Measurements from ENCODE around the gene ZBTB20.

Gene ZBTB20

GRCh38 chr3:115019900-115020299 is 127.2 kb downstream of the ZBTB20 start:
- no peak for DNase-seq (ENCODE audit: low read depth in 2 of 2)

GRCh38 chr3:115018694-115019093 is 128.4 kb downstream of the ZBTB20 start:
- DNase-seq (ENCODE audit: low read depth in 2 of 2) = no peak

GRCh38 chr3:115007966-115008365 is 139.1 kb downstream of the ZBTB20 start:
- DNase-seq (ENCODE audit: low read depth in 2 of 2) = no peak

- no peak for DNase-seq (ENCODE audit: low read depth in 2 of 2)
Observed at GRCh38 chr3:115004201-115005140, 142.6 kb downstream of the ZBTB20 start.

GRCh38 chr3:114998971-114999579 is 148.0 kb downstream of the ZBTB20 start:
- DNase-seq (ENCODE audit: low read depth in 2 of 2) = no peak

- DNase-seq (ENCODE audit: low read depth in 2 of 2) = no peak
Observed at GRCh38 chr3:114994554-114995341, 152.3 kb downstream of the ZBTB20 start.

GRCh38 chr3:114985776-114986175 is 161.3 kb downstream of the ZBTB20 start:
- DNase-seq (ENCODE audit: low read depth in 2 of 2) = no peak

GRCh38 chr3:114983248-114983647 is 163.8 kb downstream of the ZBTB20 start:
- DNase-seq (ENCODE audit: low read depth in 2 of 2) = no peak

GRCh38 chr3:114974387-114974786 is 172.7 kb downstream of the ZBTB20 start:
- no peak for DNase-seq (ENCODE audit: low read depth in 2 of 2)

GRCh38 chr3:114973536-114973935 is 173.6 kb downstream of the ZBTB20 start:
- no peak for DNase-seq (ENCODE audit: low read depth in 2 of 2)

GRCh38 chr3:114967168-114967567 is 179.9 kb downstream of the ZBTB20 start:
- no peak for DNase-seq (ENCODE audit: low read depth in 2 of 2)

- no peak for DNase-seq (ENCODE audit: low read depth in 2 of 2)
Observed at GRCh38 chr3:114962189-114962588, 184.9 kb downstream of the ZBTB20 start.

GRCh38 chr3:114958930-114959329 is 188.2 kb downstream of the ZBTB20 start:
- DNase-seq (ENCODE audit: low read depth in 2 of 2) = no peak

GRCh38 chr3:114953800-114954199 is 193.3 kb downstream of the ZBTB20 start:
- DNase-seq (ENCODE audit: low read depth in 2 of 2) = no peak

- no peak for DNase-seq (ENCODE audit: low read depth in 2 of 2)
Observed at GRCh38 chr3:114953215-114953799, 193.8 kb downstream of the ZBTB20 start.

GRCh38 chr3:114942773-114943172 is 204.3 kb downstream of the ZBTB20 start:
- no peak for DNase-seq (ENCODE audit: low read depth in 2 of 2)

- no peak for DNase-seq (ENCODE audit: low read depth in 2 of 2)
Observed at GRCh38 chr3:114941626-114942309, 205.3 kb downstream of the ZBTB20 start.

GRCh38 chr3:114939920-114940319 is 207.2 kb downstream of the ZBTB20 start:
- no peak for DNase-seq (ENCODE audit: low read depth in 2 of 2)

- DNase-seq (ENCODE audit: low read depth in 2 of 2) = no peak
Observed at GRCh38 chr3:114933407-114933806, 213.7 kb downstream of the ZBTB20 start.

- DNase-seq (ENCODE audit: low read depth in 2 of 2) = no peak
Observed at GRCh38 chr3:114929971-114930732, 216.9 kb downstream of the ZBTB20 start.

Measured in fibroblast of skin of left biceps (primary cell).